K562 (cell line): ENCODE measurements around the gene ALG14. TPM values are rescaled to one million over a fixed set of nuclear protein-coding genes. Genes with fewer than 3 reads are reported as not detected.

Experiments used
- BRCA1 ChIP-seq, 2 experiments: fragments of 450-650 bp in 1 of 2; sonication (generic) in 1 of 2; formaldehyde crosslinking in 1 of 2; IDR thresholded peaks; 2 replicates each; pipeline versions ENCODE4 v1.5.0 to v1.6.1; 2017 to 2020; ENCODE audit warnings: mild to moderate bottlenecking in 1 of 2, missing genetic modification reagents in 1 of 2
- CBFB ChIP-seq: sonication (generic); formaldehyde crosslinking; IDR thresholded peaks from 2 replicates; pipeline ENCODE4 v1.4.0; 2020; ENCODE audit warnings: mild to moderate bottlenecking, missing genetic modification reagents
- CREB5 ChIP-seq: fragments of 250-450 bp; sonication (Bioruptor Pico); IDR thresholded peaks from 2 replicates; pipeline ENCODE4 v1.5.0; 2020; ENCODE audit warnings: mild to moderate bottlenecking
- FOXJ3 ChIP-seq: sonication (generic); formaldehyde crosslinking; IDR thresholded peaks from 2 replicates; pipeline ENCODE4 v1.4.0; 2020; ENCODE audit warnings: mild to moderate bottlenecking, missing genetic modification reagents
- GTF2F1 ChIP-seq: IDR thresholded peaks from 2 replicates; pipeline ENCODE4 v1.6.1; 2011; ENCODE audit warnings: low read depth, low read length, improper control_type of control experiment
- GTF3C2 ChIP-seq: IDR thresholded peaks from 3 replicates; pipeline ENCODE4 v1.6.1; 2011; ENCODE audit warnings: borderline replicate concordance, mild to moderate bottlenecking, moderate library complexity; ENCODE audit not compliant: insufficient read length; ENCODE audit errors: extremely low read depth
- HDGF ChIP-seq: fragments of 450-650 bp; IDR thresholded peaks from 2 replicates; pipeline ENCODE4 v1.6.1; 2016
- HMG20B ChIP-seq: fragments of 250-450 bp; sonication (Bioruptor Pico); IDR thresholded peaks from 2 replicates; pipeline ENCODE4 v1.5.0; 2021; ENCODE audit warnings: mild to moderate bottlenecking
- HNRNPL ChIP-seq: fragments of 200-400 bp; formaldehyde crosslinking; IDR thresholded peaks from 2 replicates; pipeline ENCODE4 v1.6.1; 2017; ENCODE audit warnings: low read depth, mild to moderate bottlenecking, low read length
- KDM1A ChIP-seq, 2 experiments: fragments of 450-650 bp; IDR thresholded peaks; 2 replicates each; pipeline ENCODE4 v1.6.1; 2016; ENCODE audit warnings: mild to moderate bottlenecking in 2 of 2
- KDM5B ChIP-seq: fragments of 200-600 bp; sonication (generic); IDR thresholded peaks from 2 replicates; pipeline ENCODE4 v1.6.1; 2012; ENCODE audit warnings: low read depth, mild to moderate bottlenecking, moderate library complexity, low read length, control low read depth, inconsistent platforms; ENCODE audit not compliant: insufficient replicate concordance
- LEF1 ChIP-seq: fragments of 450-650 bp; IDR thresholded peaks from 2 replicates; pipeline ENCODE4 v1.6.1; 2016; ENCODE audit warnings: mild to moderate bottlenecking
- MCM5 ChIP-seq: fragments of 450-650 bp; IDR thresholded peaks from 2 replicates; pipeline ENCODE4 v1.6.1; 2016; ENCODE audit warnings: low read depth
- NCOR1 ChIP-seq: fragments of 450-650 bp; IDR thresholded peaks from 2 replicates; pipeline ENCODE4 v1.6.1; 2016; ENCODE audit warnings: mild to moderate bottlenecking, moderate library complexity
- NFRKB ChIP-seq: fragments of 450-650 bp; IDR thresholded peaks from 2 replicates; pipeline ENCODE4 v1.6.1; 2016; ENCODE audit warnings: low read depth
- NR2F6 ChIP-seq: fragments of 450-650 bp; formaldehyde crosslinking; IDR thresholded peaks from 2 replicates; pipeline ENCODE4 v1.4.0; 2020; ENCODE audit warnings: mild to moderate bottlenecking
- PHF21A ChIP-seq: fragments of 450-650 bp; IDR thresholded peaks from 2 replicates; pipeline ENCODE4 v1.6.1; 2017; ENCODE audit warnings: low read depth, borderline replicate concordance
- PRDM10 ChIP-seq: fragments of 450-650 bp; IDR thresholded peaks from 2 replicates; pipeline ENCODE4 v1.6.1; 2018; ENCODE audit not compliant: partially characterized antibody
- SMARCA4 ChIP-seq: fragments of 450-650 bp; IDR thresholded peaks from 2 replicates; pipeline ENCODE4 v1.6.1; 2016
- TCF3 ChIP-seq: sonication (generic); formaldehyde crosslinking; IDR thresholded peaks from 2 replicates; pipeline ENCODE4 v1.4.0; 2020; ENCODE audit warnings: mild to moderate bottlenecking, missing genetic modification reagents
- ZNF197 ChIP-seq: fragments of 200-800 bp; sonication (Bioruptor generic); IDR thresholded peaks from 2 replicates; pipeline ENCODE4 v1.6.1; 2016; ENCODE audit warnings: low read depth, missing genetic modification characterization, missing compliant biosample characterization
- ZNF232 ChIP-seq: sonication (generic); formaldehyde crosslinking; IDR thresholded peaks from 2 replicates; pipeline ENCODE4 v1.8.0; 2022; ENCODE audit warnings: mild to moderate bottlenecking, missing genetic modification reagents
- ZNF253 ChIP-seq: fragments of 250-450 bp; sonication (Bioruptor Pico); conservative IDR thresholded peaks from 2 replicates; pipeline ENCODE4 v1.6.1; 2021; ENCODE audit warnings: mild to moderate bottlenecking
- ZNF444 ChIP-seq: fragments of 250-450 bp; sonication (Bioruptor Pico); IDR thresholded peaks from 2 replicates; pipeline ENCODE4 v1.4.0; 2020; ENCODE audit warnings: mild to moderate bottlenecking, moderate library complexity
- polyA plus RNA-seq, 8 experiments: library from polyadenylated mRNA; depleted of rRNA in 4 of 8; stranded (reverse) in 5 of 8; unstranded in 3 of 8; fragments of >200 nt; fragmentation: Nextera tagmentation in 2 of 8; fragmentation: Illumina TruSeq in 1 of 8; extraction: Ambion mirVana in 2 of 8; extraction: Trizol in 1 of 8; gene quantifications; 2 replicates each; pipeline versions ENCODE4 v1.2.1 to v1.2.3, GENCODE V29; 2011 to 2014; ENCODE audit warnings: inconsistent platforms in 1 of 8, missing spikeins in 1 of 8
- total RNA-seq, 7 experiments: library from RNA; depleted of rRNA in 6 of 7; stranded (reverse); fragments of >200 nt in 6 of 7; fragmentation: Illumina TruSeq in 2 of 7; extraction: Trizol in 2 of 7; gene quantifications; 2 replicates each; pipeline versions ENCODE4 v1.2.1 to v1.2.3, GENCODE V29; 2011 to 2021; ENCODE audit warnings: low replicate concordance in 1 of 7

The ALG14 gene
- total and polyA plus RNA-seq, 9 of the 15 experiments (the other 6 are each of a cell fraction or from before 2014, with no cell fraction given), result 2.8 to 16.2 (median 4.9) TPM

DNA sequence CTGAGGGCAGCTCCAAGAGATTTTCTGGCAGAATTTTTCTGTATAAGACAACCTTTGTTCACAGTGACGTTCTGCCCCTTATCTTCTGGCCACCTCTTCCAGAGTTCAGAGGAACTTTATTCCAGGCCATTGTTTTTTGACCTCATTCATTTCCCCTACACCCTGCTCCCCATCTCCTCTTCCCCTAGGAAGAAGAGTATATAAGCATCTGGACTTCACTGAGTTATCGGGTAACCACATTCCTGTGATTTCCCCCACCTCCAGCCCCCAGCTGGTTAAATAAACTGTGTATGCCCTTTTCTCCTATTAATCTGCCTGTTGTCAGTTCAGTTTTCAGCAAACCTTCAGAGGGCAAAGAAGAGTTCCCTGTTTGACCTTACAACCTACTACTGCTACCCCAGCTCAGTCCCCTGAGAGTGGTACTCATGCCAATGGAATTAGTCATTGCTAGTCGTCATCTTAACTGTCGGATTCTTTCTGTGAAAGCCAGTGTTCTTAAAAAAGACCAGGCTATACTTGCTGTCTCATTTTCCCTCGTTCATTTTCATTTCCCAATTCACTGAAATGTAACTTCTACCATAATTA lies 14.3 kb upstream of the ALG14 start (continued):
- TF ChIP-seq LEF1 (0 out of 2 replicates have a peak, but pooled peaks have one; percentile 26), GTF3C2 (no peak), CBFB (CRISPR knock-in tag) (no peak), FOXJ3 (no peak), HDGF (no peak), NFRKB (0 out of 2 replicates have a peak, but pooled peaks have one; percentile 23), MCM5 (no peak), PRDM10 (no peak), ZNF253 (no peak), BRCA1 (IDR thresholded peaks at IDR 0.05) (no peak), BRCA1 (CRISPR knock-in tag; IDR thresholded peaks at IDR 0.05) (no peak), CREB5 (no peak), HNRNPL (no peak), NCOR1 (no peak), NR2F6 (CRISPR knock-in tag) (no peak), ZNF232 (CRISPR knock-in tag) (no peak), SMARCA4 (peak; percentile 41; the same call in 1 of the 2 replicates), KDM1A (IDR thresholded peaks at IDR 0.05) (peak in 1 of 2 experiments; percentile 55; a peak in 1 of 4 replicates), TCF3 (CRISPR knock-in tag) (no peak), GTF2F1 (no peak), KDM5B (no peak), ZNF444 (no peak), PHF21A (no peak), ZNF197 (CRISPR knock-in tag) (no peak), HMG20B (no peak)
